WTC11 (cell line): ENCODE data around the gene ITGAV. TPM values are rescaled to one million over a fixed set of nuclear protein-coding genes. Genes with fewer than 3 reads are reported as not detected.

ENCODE experiments used
- ATAC-seq: fragments of 200-7000 bp; cut with Tn5 transposase; 2 replicates; pipeline ENCODE4 v1.10.0; 2021; ENCODE audit warnings: mild to moderate bottlenecking, moderate library complexity
- CTCF ChIA-PET: fragments of 300-600 bp; sonication (Branson Sonifier 250); formaldehyde crosslinking; loops from one replicate; lab custom pipeline; 2021; ENCODE audit warnings: antibody characterized with exemption; lab: Charles Lee
- POLR2A ChIA-PET: fragments of 350-600 bp; sonication (Branson Sonifier 250); formaldehyde crosslinking; loops from one replicate; lab custom pipeline; 2021; ENCODE audit warnings: antibody characterized with exemption; lab: Charles Lee
- DNase-seq: peaks from one replicate; pipeline ENCODE4 v3.0.0; 2021; ENCODE audit warnings: low spot score
- H3K27ac Mint-ChIP-seq: 2 replicates; pipeline ENCODE4 v1.8.0; 2021; ENCODE audit warnings: mixed read lengths
- H3K27me3 Mint-ChIP-seq: 2 replicates; pipeline ENCODE4 v1.8.0; 2021; ENCODE audit warnings: low read depth, mild to moderate bottlenecking, moderate library complexity, mixed read lengths
- H3K36me3 Mint-ChIP-seq: 2 replicates; pipeline ENCODE4 v1.8.0; 2021; ENCODE audit warnings: mixed read lengths
- H3K4me1 Mint-ChIP-seq: 2 replicates; pipeline ENCODE4 v1.8.0; 2022; ENCODE audit warnings: mixed read lengths
- H3K4me3 Mint-ChIP-seq: 2 replicates; pipeline ENCODE4 v1.8.0; 2021; ENCODE audit warnings: mild to moderate bottlenecking, moderate library complexity, mixed read lengths
- H3K9me3 Mint-ChIP-seq: 2 replicates; pipeline ENCODE4 v1.8.0; 2021; ENCODE audit warnings: mixed read lengths
- AFF4 ChIP-seq: sonication (generic); formaldehyde crosslinking; IDR thresholded peaks from 2 replicates; pipeline ENCODE4 v1.8.1; 2023; ENCODE audit warnings: mild to moderate bottlenecking, missing genetic modification reagents, borderline replicate concordance
- ATF1 ChIP-seq: sonication (generic); formaldehyde crosslinking; IDR thresholded peaks from 2 replicates; pipeline ENCODE4 v1.8.1; 2023; ENCODE audit warnings: mild to moderate bottlenecking, moderate library complexity, missing genetic modification reagents
- CDX4 ChIP-seq: fragments of 250-450 bp; sonication (Bioruptor Pico); IDR thresholded peaks from 2 replicates; pipeline ENCODE4 v1.9.0; 2021; ENCODE audit warnings: moderate library complexity, mild to moderate bottlenecking, inconsistent platforms, borderline replicate concordance
- E2F5 ChIP-seq: sonication (generic); formaldehyde crosslinking; IDR thresholded peaks from 2 replicates; pipeline ENCODE4 v1.8.1; 2022; ENCODE audit warnings: mild to moderate bottlenecking, moderate library complexity, missing genetic modification reagents
- FOXP1 ChIP-seq: sonication (generic); formaldehyde crosslinking; IDR thresholded peaks from 2 replicates; pipeline ENCODE4 v1.8.0; 2022; ENCODE audit warnings: missing genetic modification reagents, mild to moderate bottlenecking, moderate library complexity, borderline replicate concordance
- GABPB1 ChIP-seq: sonication (generic); formaldehyde crosslinking; IDR thresholded peaks from 2 replicates; pipeline ENCODE4 v1.8.1; 2023; ENCODE audit warnings: mild to moderate bottlenecking, missing genetic modification reagents
- GTF2I ChIP-seq: fragments of 250-450 bp; sonication (Bioruptor Pico); conservative IDR thresholded peaks from 2 replicates; pipeline ENCODE4 v1.4.0; 2021; ENCODE audit warnings: mild to moderate bottlenecking
- HMGA2 ChIP-seq: fragments of 250-450 bp; sonication (Bioruptor Pico); IDR thresholded peaks from 2 replicates; pipeline ENCODE4 v1.4.0; 2021; ENCODE audit warnings: mild to moderate bottlenecking, moderate library complexity
- KAT7 ChIP-seq: sonication (generic); formaldehyde crosslinking; IDR thresholded peaks from 2 replicates; pipeline ENCODE4 v1.8.1; 2023; ENCODE audit warnings: missing genetic modification reagents, mild to moderate bottlenecking, borderline replicate concordance
- NFYB ChIP-seq: sonication (generic); formaldehyde crosslinking; conservative IDR thresholded peaks from 2 replicates; pipeline ENCODE4 v1.8.0; 2022; ENCODE audit warnings: low read depth, missing genetic modification reagents
- NR1H2 ChIP-seq: sonication (generic); formaldehyde crosslinking; IDR thresholded peaks from 2 replicates; pipeline ENCODE4 v1.9.0; 2021; ENCODE audit warnings: mild to moderate bottlenecking, moderate library complexity, missing genetic modification reagents
- PRDM15 ChIP-seq: sonication (generic); formaldehyde crosslinking; IDR thresholded peaks from 2 replicates; pipeline ENCODE4 v1.8.0; 2022; ENCODE audit warnings: missing genetic modification reagents
- PREB ChIP-seq: sonication (generic); formaldehyde crosslinking; IDR thresholded peaks from 2 replicates; pipeline ENCODE4 v1.8.1; 2022; ENCODE audit warnings: mild to moderate bottlenecking, missing genetic modification reagents, moderate library complexity, borderline replicate concordance
- PRRX2 ChIP-seq: fragments of 250-450 bp; sonication (Bioruptor Pico); IDR thresholded peaks from 2 replicates; pipeline ENCODE4 v1.8.0; 2021; ENCODE audit warnings: mild to moderate bottlenecking
- SMAD3 ChIP-seq: sonication (generic); formaldehyde crosslinking; IDR thresholded peaks from 2 replicates; pipeline ENCODE4 v1.8.0; 2022; ENCODE audit warnings: missing genetic modification reagents, mild to moderate bottlenecking, borderline replicate concordance
- STAT6 ChIP-seq: sonication (generic); formaldehyde crosslinking; conservative IDR thresholded peaks from 2 replicates; pipeline ENCODE4 v1.8.1; 2023; ENCODE audit warnings: mild to moderate bottlenecking, low read depth, missing genetic modification reagents, moderate library complexity
- ZNF281 ChIP-seq: sonication (generic); formaldehyde crosslinking; IDR thresholded peaks from 2 replicates; pipeline ENCODE4 v1.8.0; 2023; ENCODE audit warnings: mild to moderate bottlenecking, missing genetic modification reagents
- ZNF416 ChIP-seq: fragments of 250-450 bp; sonication (Bioruptor Pico); IDR thresholded peaks from 2 replicates; pipeline ENCODE4 v1.9.0; 2021; ENCODE audit warnings: mild to moderate bottlenecking, inconsistent platforms
- ZNF671 ChIP-seq: fragments of 250-450 bp; sonication (Bioruptor Pico); IDR thresholded peaks from 2 replicates; pipeline ENCODE4 v1.8.0; 2021; ENCODE audit warnings: mild to moderate bottlenecking
- total RNA-seq: library from RNA; stranded (reverse); gene quantifications from 3 replicates; pipeline ENCODE4 v1.2.3, GENCODE V29; 2021

The ITGAV gene
- total RNA-seq, 1 experiment from 2014 or later: 30.0 TPM

- CTCF ChIA-PET: no interaction called here
- POLR2A ChIA-PET: interaction anchor here (1.0 kb wide), 1 partner anchor 15 kb away, joined by 3 read pairs; the partner anchor contains the start of gene ITGAV
- H3K27ac Mint-ChIP-seq: no peak overlapping the region
- no peaks in the 10 kb centered on the region for H3K27me3 Mint-ChIP-seq
- no peak overlapping the region for H3K4me3 Mint-ChIP-seq
- H3K36me3 Mint-ChIP-seq: no peaks in the 10 kb centered on the region
- TF ChIP-seq ZNF671 (CRISPR knock-in tag): no peak
- no peak for TF ChIP-seq CDX4 (CRISPR knock-in tag)
- TF ChIP-seq NR1H2: no peak
- TF ChIP-seq STAT6: no peak
- TF ChIP-seq ZNF281 (CRISPR knock-in tag): no peak
- TF ChIP-seq SMAD3: no peak
- no peak for TF ChIP-seq E2F5 (CRISPR knock-in tag)
- TF ChIP-seq FOXP1: no peak
- TF ChIP-seq AFF4: no peak
- no peak for TF ChIP-seq HMGA2 (CRISPR knock-in tag)
- TF ChIP-seq NFYB: no peak
- TF ChIP-seq KAT7: no peak
- TF ChIP-seq GABPB1: no peak
- no peak for TF ChIP-seq GTF2I (CRISPR knock-in tag)
- no peak for TF ChIP-seq ZNF416
- no peak for TF ChIP-seq PRDM15 (CRISPR knock-in tag)
- no peak for TF ChIP-seq ATF1 (CRISPR knock-in tag)
- no peak for TF ChIP-seq PREB (CRISPR knock-in tag)
- no peak for TF ChIP-seq PRRX2 (CRISPR knock-in tag)
- no peak for DNase-seq
- peaks cover 8% of the 10 kb centered on the region for H3K4me1 Mint-ChIP-seq
- ATAC-seq: peak; percentile 83
- no peaks in the 10 kb centered on the region for H3K9me3 Mint-ChIP-seq
These were observed 14.6 kb upstream of the ITGAV start for GRCh38 chr2:186575302-186575701.
